NCI-H187 (cell line): ENCODE measurements around the gene LIAS.
"Not testable (repeated sequence)": the region's sequence is repeated elsewhere in the genome, so short reads cannot be mapped to it uniquely, and the experiment has no call there.

ENCODE experiments used
- DNase-seq, 2 experiments: peaks; one replicate each; lab custom pipeline; 2025; lab: John Stamatoyannopoulos, UW

LIAS gene

GRCh38 chr4:39497909-39498726 is 39.3 kb downstream of the LIAS start:
- DNase-seq, result no peak

DNA sequence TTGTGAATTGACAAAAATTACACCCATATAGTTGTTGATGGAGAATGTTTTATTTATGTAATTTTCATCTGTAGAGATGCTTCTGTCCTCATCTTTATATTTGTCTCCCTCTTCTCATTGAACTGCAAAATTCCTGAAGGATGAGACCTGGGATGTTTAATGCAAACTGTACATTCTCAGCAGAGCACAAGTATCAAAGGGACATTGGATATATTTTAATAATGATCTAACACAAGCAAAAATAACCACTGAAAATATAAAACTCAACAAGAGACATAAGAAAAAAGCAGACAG is 39.8 kb downstream of the LIAS start:
- no peak for DNase-seq

DNA sequence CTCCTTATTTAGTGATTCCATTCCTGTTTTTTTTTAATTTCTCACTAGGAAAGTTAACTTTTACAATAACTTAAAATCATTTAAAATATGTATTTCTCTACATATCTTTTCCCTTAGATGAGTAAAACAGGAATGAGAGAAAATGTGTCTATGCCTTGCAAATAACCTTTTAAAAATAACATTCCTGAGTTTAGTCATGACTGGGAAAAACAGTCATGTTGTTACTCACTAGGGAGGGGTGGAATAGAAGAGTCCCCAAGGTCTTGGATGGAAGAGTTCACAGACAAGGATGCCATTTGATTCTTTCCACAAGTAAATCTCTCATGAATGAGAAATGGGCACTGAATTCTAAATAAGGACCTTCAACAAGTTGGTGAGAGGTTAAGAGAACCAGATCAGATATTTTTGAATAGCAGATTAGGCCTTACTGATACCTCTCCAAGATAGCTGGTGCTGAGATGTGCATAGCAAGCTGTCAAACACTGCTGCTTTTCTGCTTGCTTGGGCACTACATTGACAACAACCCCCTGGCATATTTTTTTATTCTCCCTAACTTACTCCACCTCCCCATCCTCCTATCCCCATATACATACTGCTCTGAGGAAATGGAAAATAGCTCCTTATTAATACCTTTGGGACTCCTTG is 43.3 kb downstream of the LIAS start:
- no peak for DNase-seq

DNA sequence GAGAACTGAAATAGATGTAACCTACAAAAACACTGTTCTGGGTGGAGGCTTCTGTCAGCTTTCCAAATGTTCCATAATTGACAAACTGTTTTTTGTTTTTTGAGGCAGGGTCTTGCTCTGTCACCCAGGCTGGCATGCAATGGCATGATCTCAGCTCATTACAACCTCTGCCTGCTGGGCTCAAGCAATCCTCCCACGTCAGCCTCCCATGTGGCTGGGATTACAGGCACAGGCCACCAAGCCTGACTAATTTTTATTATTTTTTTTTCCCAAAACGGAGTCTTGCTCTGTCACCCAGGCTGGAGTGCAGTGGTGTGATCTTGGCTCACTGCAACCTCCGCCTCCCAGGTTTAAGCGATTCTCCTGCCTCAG is 43.8 kb downstream of the LIAS start:
- DNase-seq, result not testable (repeated sequence)

GRCh38 chr4:39504538-39504937 is 45.7 kb downstream of the LIAS start:
- no peak for DNase-seq

DNA sequence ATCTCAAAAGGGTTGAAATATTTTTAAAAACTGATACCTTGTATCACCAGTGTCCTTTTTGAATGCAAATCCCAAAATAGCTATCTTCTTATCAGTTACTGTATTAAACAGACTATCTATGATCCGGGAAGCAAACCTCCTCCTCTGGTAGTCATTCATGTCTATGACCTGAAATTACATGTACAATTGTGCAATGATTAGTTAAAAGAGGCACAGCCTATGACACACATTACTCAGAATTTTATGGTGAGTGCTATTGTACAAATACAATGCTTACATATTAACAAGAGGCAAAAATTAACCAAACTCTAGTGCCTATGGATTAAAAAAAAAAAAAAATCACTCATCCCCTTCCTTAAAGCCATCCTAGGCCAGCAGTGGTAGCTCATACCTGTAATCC is 46.7 kb downstream of the LIAS start:
- no peak for DNase-seq

DNA sequence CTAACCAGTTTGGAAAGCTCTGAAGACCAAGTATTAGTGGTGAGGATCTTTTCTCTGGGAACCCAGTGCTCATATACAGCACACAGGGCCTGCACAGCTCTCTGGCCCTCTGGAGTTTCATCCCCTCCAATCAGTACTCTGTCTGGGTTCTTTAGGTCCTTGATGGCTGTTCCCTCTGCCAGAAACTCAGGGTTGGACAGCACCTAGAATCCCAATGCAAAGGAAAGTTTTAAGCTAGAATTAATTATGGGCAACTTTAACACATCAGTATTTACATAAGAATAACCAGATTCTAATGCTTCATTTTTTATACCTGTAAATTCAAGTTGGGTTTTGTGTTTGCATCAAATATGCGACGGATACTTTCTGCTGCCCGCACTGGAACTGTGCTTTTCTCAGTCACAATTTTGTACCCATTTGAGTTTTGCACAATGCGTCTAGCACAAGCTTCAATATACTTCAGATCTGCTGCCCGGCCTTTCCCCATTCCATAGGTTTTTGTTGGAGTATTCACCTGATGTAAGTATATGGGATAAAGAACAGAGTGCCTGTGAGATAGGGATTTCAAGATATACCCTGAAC is 51.6 kb downstream of the LIAS start:
- DNase-seq, result no peak

DNA sequence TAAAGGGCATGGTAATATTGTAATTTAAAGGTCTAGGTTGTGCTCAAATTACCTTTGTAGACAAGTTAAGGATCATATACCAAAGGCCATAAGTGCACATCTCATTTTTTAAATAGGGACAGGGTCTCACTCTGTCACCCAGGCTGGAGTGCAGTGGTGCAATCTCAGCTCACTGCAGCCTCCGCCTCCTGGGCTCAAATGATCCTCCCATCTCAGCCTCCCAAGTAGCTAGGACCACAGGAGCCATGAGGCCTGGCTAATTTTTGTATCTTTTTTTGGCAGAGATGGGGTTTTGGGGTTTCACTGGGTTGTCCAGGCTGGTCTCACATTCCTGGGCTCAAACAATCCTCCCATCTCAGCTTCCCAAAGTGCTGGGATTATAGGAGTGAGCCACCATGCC is 55.4 kb downstream of the LIAS start:
- DNase-seq, result not testable (repeated sequence)

- DNase-seq, result no peak
These were observed 56.1 kb downstream of the LIAS start for GRCh38 chr4:39514888-39515401.

GRCh38 chr4:39515669-39516401 is 57.0 kb downstream of the LIAS start:
- DNase-seq, result not testable (repeated sequence)

GRCh38 chr4:39516407-39516966 is 57.6 kb downstream of the LIAS start:
- no peak for DNase-seq

GRCh38 chr4:39518484-39518883 is 59.6 kb downstream of the LIAS start:
- no peak for DNase-seq

- no peak for DNase-seq
These were observed 62.5 kb downstream of the LIAS start for GRCh38 chr4:39521253-39521919.

DNA sequence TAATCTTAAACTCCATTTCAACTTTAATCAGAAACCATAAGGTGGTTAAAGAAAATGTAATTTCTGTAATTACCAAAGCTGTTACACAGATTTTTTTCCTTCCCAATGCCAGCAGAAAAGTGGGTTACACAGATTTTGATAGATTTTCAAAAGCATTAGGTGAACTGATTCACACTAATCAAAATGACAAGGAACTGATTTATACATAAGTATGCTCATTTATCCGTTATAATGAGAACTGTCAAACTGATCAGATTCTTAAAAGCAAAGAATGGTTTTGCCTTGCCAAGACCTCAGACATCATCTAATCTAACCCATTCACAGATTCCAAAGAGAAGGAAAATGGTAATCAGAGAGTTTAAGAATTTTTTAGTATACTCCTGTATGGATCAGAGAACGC is 63.2 kb downstream of the LIAS start:
- DNase-seq, result no peak

DNA sequence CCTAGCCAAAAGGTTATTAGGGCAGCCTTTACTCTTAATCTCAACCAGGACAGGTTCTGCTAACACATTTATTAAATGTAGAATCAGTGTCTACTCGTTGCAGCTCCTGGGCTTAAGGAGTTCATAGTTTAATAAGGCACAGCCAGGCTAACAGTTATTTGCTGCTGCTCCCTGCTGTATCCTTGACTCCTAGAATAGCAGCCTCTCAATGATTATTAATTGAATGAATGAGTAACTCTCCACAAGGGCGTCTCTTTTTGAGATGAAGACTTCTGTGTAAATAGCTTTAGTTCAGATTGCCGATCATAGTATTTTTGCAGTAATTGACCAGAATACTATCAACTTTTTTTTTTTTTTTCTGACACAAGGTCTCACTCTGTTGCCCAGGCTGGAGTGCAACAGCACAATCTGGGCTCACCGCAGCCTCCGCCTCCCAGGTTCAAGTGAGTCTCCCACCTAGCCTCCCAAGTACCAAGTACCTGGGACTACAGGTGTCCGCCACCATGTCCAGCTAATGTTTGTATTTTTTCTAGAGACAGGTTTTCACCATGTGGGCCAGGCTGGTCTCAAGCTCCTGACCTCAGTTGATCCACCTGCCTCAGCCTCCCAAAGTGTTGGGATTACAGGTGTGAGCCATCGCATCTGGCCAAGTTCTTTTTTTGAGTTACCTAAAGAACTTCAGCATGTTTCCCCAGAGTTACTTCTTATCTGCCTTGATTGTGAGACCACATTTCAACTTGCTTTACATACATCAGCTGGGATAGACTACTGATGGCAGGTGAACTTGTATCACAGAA is 65.5 kb downstream of the LIAS start:
- no peak for DNase-seq

DNA sequence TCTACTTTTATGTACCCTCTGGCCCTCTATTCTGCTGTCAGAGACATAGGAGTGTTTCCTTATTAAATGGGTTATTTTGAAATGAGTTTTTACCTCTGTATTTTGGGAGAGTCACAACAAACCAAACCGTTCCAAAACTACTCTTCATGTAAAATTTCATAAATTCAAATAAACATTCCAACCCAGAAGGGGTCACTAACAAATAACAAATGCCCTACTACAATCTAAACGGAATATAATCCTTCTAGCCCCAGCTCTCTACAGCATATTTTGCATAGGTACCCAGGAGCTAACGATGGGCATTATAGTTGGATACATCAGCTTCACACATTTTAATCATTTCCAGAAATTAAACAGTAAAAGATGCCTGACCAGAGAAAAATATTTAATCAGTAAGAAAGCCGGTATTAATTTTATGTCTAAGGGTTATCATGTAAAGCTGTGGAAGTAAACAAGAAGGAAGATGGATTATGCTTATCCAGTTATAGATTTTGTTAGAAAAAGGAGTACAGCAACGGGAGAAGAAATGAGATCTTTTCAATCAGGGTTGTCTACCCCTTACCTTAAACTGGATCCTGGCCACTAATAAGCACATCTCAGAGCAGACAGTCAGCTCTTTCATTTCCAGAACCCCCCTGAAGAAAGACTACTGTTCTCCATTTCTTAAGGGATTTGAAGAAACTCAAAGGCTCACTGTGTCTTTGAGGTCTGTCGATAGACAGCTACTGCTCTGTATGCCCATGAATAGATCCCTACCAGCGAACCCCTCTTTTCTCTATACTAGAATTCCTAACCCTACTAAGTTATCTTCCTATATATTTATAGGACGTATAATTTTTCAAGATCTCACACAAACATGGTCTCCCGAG is 67.2 kb downstream of the LIAS start:
- DNase-seq, result no peak

DNA sequence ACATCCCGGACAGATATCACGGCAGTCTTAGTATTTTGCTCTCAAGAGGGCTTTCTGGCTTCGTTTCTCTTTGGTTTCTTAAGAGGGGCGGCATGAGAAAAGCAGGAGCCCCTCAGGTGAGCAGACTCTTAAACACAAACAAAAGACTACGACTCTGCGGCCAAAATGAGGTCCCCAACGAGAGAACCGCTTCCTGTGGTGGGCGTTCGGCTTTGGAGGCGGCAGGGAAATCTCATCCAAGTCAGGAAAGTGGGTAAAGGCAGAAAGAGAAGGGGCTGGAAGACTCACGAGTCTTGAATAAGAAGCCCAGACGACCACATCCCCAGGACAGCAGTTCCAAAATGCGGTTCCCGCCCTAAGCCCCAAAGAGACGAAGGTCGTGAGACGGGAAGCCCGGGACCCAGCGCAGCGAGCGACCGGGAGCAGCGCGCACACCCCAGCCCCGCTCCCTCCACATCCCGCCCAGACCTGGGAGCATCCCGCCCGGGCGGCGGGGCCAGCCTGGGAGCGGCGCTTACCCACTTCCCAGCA is 68.0 kb downstream of the LIAS start:
- DNase-seq, result no peak

DNA sequence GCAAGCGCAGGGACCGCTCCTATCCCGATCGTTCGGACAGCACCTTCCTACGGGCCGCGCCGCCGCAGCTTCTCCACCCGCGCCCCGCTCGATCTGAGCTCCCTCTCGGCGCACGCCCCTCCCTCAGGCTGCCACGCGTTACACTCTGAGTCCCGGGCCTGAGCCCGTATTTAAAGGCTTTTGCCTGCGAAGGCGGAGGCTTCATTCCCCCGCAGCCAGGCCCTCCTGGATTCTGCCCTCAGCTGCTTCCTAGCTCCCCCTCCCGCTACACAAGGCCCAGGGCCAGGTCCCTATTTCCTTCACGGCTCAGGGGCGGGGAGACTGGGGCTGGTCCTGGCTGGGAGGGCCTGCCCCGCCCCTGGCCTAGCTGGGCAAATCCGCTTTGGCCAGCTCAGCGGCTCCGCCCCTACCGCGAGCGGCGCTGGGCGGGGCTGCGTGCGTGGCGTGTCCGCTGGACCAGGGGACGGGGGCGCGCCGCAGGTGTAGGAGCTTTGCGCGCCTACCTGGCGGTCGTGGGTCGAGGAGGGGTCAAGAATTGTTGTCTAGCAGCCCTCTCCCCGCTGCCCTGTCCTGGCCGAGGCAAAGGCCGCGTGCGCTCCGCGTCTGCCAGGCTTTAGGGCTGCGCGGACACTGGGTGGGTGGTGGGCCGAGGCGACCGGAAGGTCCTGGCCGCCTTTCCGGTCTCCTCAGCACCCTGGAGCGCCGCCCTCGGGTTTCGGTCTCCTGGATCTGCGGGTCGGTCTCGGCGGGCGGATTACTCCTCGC is 68.6 kb downstream of the LIAS start, which contains the start of gene UGDH:
UGDH (minus strand) TSS at position 144 of the 765 bp plus-strand sequence. CDS start 5,927 bp downstream, outside the sequence.
- peak; percentile 93 to 99 for DNase-seq

DNA sequence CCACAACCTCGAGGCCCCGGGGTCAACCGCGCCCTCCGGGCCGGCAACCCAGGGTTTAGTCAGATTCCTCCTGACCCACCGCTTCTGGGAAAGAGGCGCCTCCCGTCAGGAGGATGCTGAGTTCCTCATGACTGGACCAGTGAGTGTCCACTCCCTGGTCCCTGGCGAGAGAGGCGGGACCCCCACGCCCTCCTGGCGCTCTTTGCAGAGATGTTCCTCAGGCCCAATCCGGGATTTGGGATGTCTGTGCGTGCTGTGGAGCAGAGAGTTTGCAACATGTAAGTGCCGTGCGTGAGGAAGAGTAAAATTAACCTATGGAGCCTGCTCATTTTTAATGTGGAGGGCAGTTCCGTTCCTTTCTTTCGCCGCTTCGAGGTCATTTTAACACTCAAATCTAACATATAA is 69.2 kb downstream of the LIAS start:
- peak in 1 of 2 experiments; percentile 52 for DNase-seq
